ENCODE results near the gene PATJ.

DNA sequence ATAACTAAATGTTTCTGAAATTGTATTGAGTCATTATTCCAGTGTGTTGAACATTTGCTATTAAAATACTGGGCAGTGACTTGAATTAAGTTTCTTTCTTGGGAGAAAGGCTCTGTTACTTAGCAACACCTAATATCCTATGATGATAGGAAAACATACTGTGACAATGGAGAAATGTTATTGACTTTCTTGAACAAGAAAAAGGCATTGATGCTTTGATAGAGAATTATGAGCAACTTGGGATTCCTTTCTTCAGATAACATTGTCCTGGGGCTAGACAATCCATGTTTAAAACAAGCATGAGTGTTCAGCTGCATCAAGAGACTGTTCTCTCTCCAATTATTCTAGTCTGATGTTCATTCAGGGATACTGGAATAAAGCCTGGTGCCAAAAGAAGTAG, 236.5 kb downstream of the PATJ start:
- TF ChIP-seq CTCF (optimal IDR thresholded peaks at IDR 0.05 in 1 of 3, IDR thresholded peaks at IDR 0.05 in 1 of 3, conservative IDR thresholded peaks at IDR 0.05 in 1 of 3; ENCODE audit: extremely low read depth in 1 of 3, insufficient read depth in 2 of 3, low read length in 3 of 3), result no peak
- no peak for TF ChIP-seq EZH2 (IDR thresholded peaks at IDR 0.05; ENCODE audit: low read length)

Data from keratinocyte (primary cell).